Measurements from ENCODE around the gene CFAP20.

CFAP20 gene

DNA sequence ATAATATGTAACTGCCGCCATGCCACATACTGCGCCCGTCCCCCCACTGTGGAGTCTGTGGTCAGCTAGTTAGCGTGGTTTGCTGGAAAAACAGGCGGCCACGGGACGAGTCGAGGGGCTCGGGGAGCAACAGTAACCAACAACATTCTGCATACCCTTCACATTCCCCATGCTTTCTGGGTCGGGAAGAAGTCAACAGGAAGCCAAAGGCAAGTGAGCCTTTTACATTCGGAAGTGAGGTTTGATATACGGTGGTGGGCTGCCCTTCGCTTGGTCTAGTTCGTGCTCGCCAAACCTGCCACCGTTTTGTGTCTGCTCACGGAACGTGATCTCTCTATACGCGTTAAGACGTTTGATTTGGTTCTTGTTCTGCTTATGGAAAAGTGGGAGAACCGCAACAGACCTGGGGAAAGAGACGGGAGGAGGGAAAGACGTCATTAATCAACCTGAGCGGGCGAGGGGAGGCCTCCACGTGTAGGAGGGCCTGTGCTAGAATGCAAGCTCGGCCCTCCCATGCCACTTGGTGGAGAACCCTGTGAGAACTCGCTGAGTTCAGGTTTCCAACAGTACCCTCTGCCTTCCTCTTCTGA is 28.9 kb upstream of the CFAP20 start:
- no peak for DNase-seq (ENCODE audit: low read depth, low spot score)
- in situ Hi-C loops (cut with HindIII; ENCODE audit: low sequenced_read_pairs), result no loop called here
- TF ChIP-seq, protein P1, sequence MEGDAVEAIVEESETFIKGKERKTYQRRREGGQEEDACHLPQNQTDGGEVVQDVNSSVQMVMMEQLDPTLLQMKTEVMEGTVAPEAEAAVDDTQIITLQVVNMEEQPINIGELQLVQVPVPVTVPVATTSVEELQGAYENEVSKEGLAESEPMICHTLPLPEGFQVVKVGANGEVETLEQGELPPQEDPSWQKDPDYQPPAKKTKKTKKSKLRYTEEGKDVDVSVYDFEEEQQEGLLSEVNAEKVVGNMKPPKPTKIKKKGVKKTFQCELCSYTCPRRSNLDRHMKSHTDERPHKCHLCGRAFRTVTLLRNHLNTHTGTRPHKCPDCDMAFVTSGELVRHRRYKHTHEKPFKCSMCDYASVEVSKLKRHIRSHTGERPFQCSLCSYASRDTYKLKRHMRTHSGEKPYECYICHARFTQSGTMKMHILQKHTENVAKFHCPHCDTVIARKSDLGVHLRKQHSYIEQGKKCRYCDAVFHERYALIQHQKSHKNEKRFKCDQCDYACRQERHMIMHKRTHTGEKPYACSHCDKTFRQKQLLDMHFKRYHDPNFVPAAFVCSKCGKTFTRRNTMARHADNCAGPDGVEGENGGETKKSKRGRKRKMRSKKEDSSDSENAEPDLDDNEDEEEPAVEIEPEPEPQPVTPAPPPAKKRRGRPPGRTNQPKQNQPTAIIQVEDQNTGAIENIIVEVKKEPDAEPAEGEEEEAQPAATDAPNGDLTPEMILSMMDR (IDR thresholded peaks at IDR 0.05; ENCODE audit: low read depth, low read length), result no peak
- no peak overlapping the region for H3K4me3 ChIP-seq (ENCODE audit: low read depth, low read length)

DNA sequence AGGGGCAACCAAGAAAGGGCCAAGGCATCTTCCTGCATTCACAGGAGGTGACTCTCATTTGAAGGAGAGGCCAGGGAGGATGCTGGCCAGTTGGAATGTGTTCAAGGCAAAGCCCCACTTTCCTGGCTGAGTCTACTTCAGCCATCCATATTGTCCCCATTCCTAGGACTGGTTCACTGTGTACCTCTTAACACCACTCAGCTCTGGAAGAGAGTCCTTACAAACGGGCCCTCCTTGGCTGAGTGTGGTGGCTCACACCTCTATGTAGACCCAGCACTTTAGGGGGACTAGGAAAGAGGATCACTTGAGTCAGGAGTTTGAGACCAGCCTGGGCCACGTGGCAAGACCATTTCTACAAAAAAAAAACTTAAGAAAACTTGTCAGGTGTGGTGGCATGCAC is 28.1 kb upstream of the CFAP20 start:
- H3K4me3 ChIP-seq (ENCODE audit: low read depth, low read length), result no peak overlapping the region
- DNase-seq (ENCODE audit: low read depth, low spot score), result no peak
- TF ChIP-seq, protein P1 (IDR thresholded peaks at IDR 0.05; ENCODE audit: low read depth, low read length), result no peak
- in situ Hi-C loops (cut with HindIII; ENCODE audit: low sequenced_read_pairs), result no loop called here

DNA sequence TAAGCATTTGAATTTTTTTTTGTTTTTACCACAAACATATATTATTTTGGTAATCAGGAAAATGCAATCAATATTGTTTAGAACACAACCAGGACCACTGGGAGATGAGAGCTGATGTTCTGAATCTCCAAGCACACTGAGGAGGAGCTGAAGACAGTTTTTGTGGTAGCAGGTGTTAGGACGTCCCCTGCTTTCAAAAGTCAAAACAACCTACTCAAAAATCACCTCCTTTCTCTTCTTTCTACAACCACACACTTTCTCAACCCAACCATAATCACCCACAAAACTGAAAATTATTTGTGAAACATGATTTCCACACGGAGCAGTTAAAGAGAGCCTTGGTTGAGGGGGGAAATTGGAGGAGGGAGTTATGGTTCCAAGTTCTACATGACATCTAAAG is 26.7 kb upstream of the CFAP20 start:
- in situ Hi-C loops (cut with HindIII; ENCODE audit: low sequenced_read_pairs), result no loop called here
- no peak for DNase-seq (ENCODE audit: low read depth, low spot score)
- no peak overlapping the region for H3K4me3 ChIP-seq (ENCODE audit: low read depth, low read length)
- TF ChIP-seq, protein P1 (IDR thresholded peaks at IDR 0.05; ENCODE audit: low read depth, low read length), result no peak

DNA sequence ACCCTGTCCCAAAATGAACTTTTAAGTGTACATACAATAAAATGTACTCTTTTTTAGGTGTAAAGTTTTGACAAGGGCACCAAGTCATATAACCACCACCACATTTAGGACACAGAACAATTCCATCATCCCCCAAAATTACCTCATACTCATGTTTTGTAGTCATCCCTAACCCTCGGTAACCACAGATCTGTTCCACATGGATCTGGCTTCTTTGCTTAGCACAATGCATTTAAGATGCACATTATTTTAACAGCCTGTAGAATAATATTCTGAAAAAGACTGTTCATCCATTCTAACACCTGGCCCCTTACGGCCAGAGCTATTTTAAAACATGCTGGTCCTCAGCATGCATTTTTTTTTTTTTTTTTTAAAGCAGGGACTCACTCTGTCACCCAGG is 25.2 kb upstream of the CFAP20 start:
- TF ChIP-seq, protein P1 (IDR thresholded peaks at IDR 0.05; ENCODE audit: low read depth, low read length), result no peak
- DNase-seq (ENCODE audit: low read depth, low spot score), result no peak
- in situ Hi-C loops (cut with HindIII; ENCODE audit: low sequenced_read_pairs), result no loop called here
- no peak overlapping the region for H3K4me3 ChIP-seq (ENCODE audit: low read depth, low read length)

DNA sequence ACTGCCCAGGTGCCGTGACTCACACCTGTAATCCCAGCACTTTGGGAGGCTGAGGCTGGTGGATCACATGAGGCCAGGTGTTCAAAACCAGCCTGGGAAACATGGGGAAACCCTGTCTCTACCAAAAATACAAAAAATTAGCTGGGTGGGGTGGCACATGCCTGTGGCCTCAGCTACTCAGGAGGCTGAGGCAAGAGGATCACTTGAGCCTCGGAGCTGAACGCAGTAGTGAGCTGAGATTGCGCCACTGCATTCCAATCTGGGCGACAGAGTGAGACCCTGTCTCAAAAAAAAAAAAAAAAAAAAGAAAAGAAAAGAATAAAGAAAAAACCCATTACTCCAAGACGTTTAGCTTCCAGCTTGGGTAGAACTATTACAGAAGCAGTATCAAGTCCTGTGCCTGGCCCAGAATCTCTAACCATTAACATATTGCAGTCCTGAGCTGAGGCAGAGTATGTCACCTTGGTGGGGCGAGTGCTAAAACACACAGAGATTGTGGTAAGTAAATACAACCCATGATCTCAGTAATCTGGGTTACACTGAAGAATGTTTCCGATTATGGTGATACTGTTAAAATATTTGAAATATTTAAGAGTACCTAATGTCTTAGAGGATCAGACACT is 23.2 kb upstream of the CFAP20 start:
- DNase-seq (ENCODE audit: low read depth, low spot score), result no peak
- H3K4me3 ChIP-seq (ENCODE audit: low read depth, low read length), result no peak overlapping the region
- TF ChIP-seq, protein P1 (IDR thresholded peaks at IDR 0.05; ENCODE audit: low read depth, low read length), result no peak
- in situ Hi-C loops (cut with HindIII; ENCODE audit: low sequenced_read_pairs), result no loop called here

DNA sequence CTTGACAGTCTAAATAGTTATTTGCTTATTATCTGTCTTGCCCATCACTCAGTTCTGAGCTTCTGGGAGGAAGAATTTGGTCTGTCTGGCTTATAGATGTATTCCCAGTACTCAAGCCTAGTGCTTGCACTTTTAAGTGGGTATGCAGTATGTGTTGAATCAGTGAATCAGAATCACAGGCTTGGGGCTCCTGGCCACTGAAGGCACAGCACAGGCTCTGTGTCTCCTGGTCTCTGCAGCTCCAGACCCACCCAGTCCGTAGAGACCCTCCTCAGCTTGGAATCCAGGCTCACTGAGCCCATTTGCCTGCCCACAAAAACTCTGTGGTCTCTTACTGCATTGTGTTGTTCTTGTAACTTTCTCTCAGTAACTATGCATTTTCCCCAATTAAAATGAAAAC is 19.3 kb upstream of the CFAP20 start:
- in situ Hi-C loops (cut with HindIII; ENCODE audit: low sequenced_read_pairs), result no loop called here

More for the DNA sequence above, 19.3 kb upstream of the CFAP20 start:
- DNase-seq (ENCODE audit: low read depth, low spot score), result no peak
- TF ChIP-seq, protein P1 (IDR thresholded peaks at IDR 0.05; ENCODE audit: low read depth, low read length), result no peak
- no peak overlapping the region for H3K4me3 ChIP-seq (ENCODE audit: low read depth, low read length)
